H4 (cell line): ENCODE data around the gene PDE6A. TPM values are rescaled to one million over a fixed set of nuclear protein-coding genes. Genes with fewer than 3 reads are reported as not detected.
"Not testable (repeated sequence)": the region's sequence is repeated elsewhere in the genome, so short reads cannot be mapped to it uniquely, and the experiment has no call there.

Experiments
- DNase-seq: peaks from one replicate; pipeline ENCODE4 v3.0.0-alpha.2; 2015; ENCODE audit warnings: low spot score
- total RNA-seq: library from RNA; depleted of rRNA; stranded (reverse); fragments of >200 nt; shearing (Covaris generic); gene quantifications from 2 replicates; pipeline ENCODE4 v1.2.3, GENCODE V29; 2014

The PDE6A gene
- total RNA-seq, 1 experiment from 2014 or later = 0.02 TPM

- DNase-seq = no peak
These were observed 78.8 kb downstream of the PDE6A start for GRCh38 chr5:149865746-149866145.

GRCh38 chr5:149863830-149864229, 80.8 kb downstream of the PDE6A start:
- DNase-seq = no peak

GRCh38 chr5:149863176-149863575, 81.4 kb downstream of the PDE6A start:
- no peak for DNase-seq

GRCh38 chr5:149860801-149861322, 83.7 kb downstream of the PDE6A start:
- DNase-seq = peak; percentile 38

GRCh38 chr5:149859746-149860145, 84.8 kb downstream of the PDE6A start:
- no peak for DNase-seq

- not testable (repeated sequence) for DNase-seq
These were observed 86.1 kb downstream of the PDE6A start for GRCh38 chr5:149858481-149858880.

GRCh38 chr5:149857499-149857898, 87.1 kb downstream of the PDE6A start:
- DNase-seq = peak; percentile 74

- peak; percentile 96 for DNase-seq
These were observed 89.2 kb downstream of the PDE6A start for GRCh38 chr5:149855366-149855765.

GRCh38 chr5:149854866-149855265, 89.7 kb downstream of the PDE6A start:
- peak; percentile 35 for DNase-seq

- DNase-seq = no peak
These were observed 90.9 kb downstream of the PDE6A start for GRCh38 chr5:149853701-149854100.

- no peak for DNase-seq
These were observed 91.3 kb downstream of the PDE6A start for GRCh38 chr5:149853331-149853648.

- DNase-seq = peak; percentile 65
These were observed 91.8 kb downstream of the PDE6A start for GRCh38 chr5:149852641-149853330.

GRCh38 chr5:149851211-149851610, 93.4 kb downstream of the PDE6A start:
- DNase-seq = no peak

- no peak for DNase-seq
These were observed 94.4 kb downstream of the PDE6A start for GRCh38 chr5:149849966-149850910.

- no peak for DNase-seq
These were observed 95.2 kb downstream of the PDE6A start for GRCh38 chr5:149849280-149849965.

- DNase-seq = no peak
These were observed 97.0 kb downstream of the PDE6A start for GRCh38 chr5:149847611-149848010.

- DNase-seq = no peak
These were observed 98.6 kb downstream of the PDE6A start for GRCh38 chr5:149846021-149846420.

- DNase-seq = no peak
These were observed 99.0 kb downstream of the PDE6A start for GRCh38 chr5:149845601-149846000.

GRCh38 chr5:149841851-149842793, 102.5 kb downstream of the PDE6A start:
- no peak for DNase-seq

GRCh38 chr5:149840226-149840825, 104.3 kb downstream of the PDE6A start:
- DNase-seq = no peak

- DNase-seq = no peak
These were observed 104.8 kb downstream of the PDE6A start for GRCh38 chr5:149839761-149840160.
